ENCODE data around the gene STAM. TPM values are rescaled to one million over a fixed set of nuclear protein-coding genes. Genes with fewer than 3 reads are reported as not detected.

The STAM gene
- total RNA-seq, 2 experiments from 2014 or later: 52.4 to 53.3 TPM

- Histone ChIP-seq H3K9me3 (ENCODE audit: control insufficient read depth in 1 of 2, insufficient read depth in 1 of 2, low read length in 2 of 2) (no peaks in the 10 kb centered on the region), H3K27ac (ENCODE audit: low read depth in 1 of 2, low read length in 2 of 2) (no peak overlapping the region), H3K36me3 (ENCODE audit: insufficient read depth, low read length) (peaks cover 24% of the 10 kb centered on the region), H3K4me1 (ENCODE audit: insufficient read depth, low read length) (peaks cover 5% of the 10 kb centered on the region), H3K27me3 (ENCODE audit: control insufficient read depth in 1 of 2, insufficient read depth in 2 of 2, low read length in 2 of 2) (no peaks in the 10 kb centered on the region), H3K4me3 (ENCODE audit: low read length) (no peak overlapping the region)
- peaks cover 46% of the 10 kb centered on the region for H3K4me1 Mint-ChIP-seq (ENCODE audit: low read depth)
- no peaks in the 10 kb centered on the region for H3K27me3 Mint-ChIP-seq
- H3K4me3 Mint-ChIP-seq: peak overlapping the region; percentile 42
- H3K27ac Mint-ChIP-seq: peak overlapping the region; percentile 59
- ATAC-seq (ENCODE audit: poor library complexity) (no peak), DNase-seq (peak in 4 of 14 experiments; percentile 7 to 65 (median 52))
- ChIA-PET CTCF (no interaction called here), POLR2A (interaction anchor here (0.8 to 1.2 kb wide), 2 partner anchors 30 to 42 kb away, joined by 3 to 7 read pairs; partner anchors contain the start of gene STAM)
- H3K9me3 Mint-ChIP-seq: no peaks in the 10 kb centered on the region
- no peak for TF ChIP-seq CTCF (IDR thresholded peaks at IDR 0.05)
- intact Hi-C loops (cut with DNase I, micrococcal nuclease): no loop called here
- H3K36me3 Mint-ChIP-seq (ENCODE audit: low read depth): peaks cover 66% of the 10 kb centered on the region
These were observed 41.4 kb downstream of the STAM start for GRCh38 chr10:17685233-17685840.

GRCh38 chr10:17687117-17687831 lies 43.3 kb downstream of the STAM start:
- CTCF ChIA-PET: interaction anchor here (0.9 to 1.8 kb wide), 2 partner anchors 9 to 11 kb away, joined by 3 to 5 read pairs; no protein-coding TSS in a partner anchor
- no peaks in the 10 kb centered on the region for H3K9me3 Mint-ChIP-seq

GRCh38 chr10:17689137-17689536 lies 45.2 kb downstream of the STAM start:
- Histone ChIP-seq H3K36me3 (ENCODE audit: insufficient read depth, low read length) (peaks cover 43% of the 10 kb centered on the region), H3K27ac (ENCODE audit: low read depth in 1 of 2, low read length in 2 of 2) (no peak overlapping the region), H3K9me3 (ENCODE audit: control insufficient read depth in 1 of 2, insufficient read depth in 1 of 2, low read length in 2 of 2) (no peaks in the 10 kb centered on the region), H3K4me1 (ENCODE audit: insufficient read depth, low read length) (peaks cover 5% of the 10 kb centered on the region), H3K4me3 (ENCODE audit: low read length) (no peak overlapping the region), H3K27me3 (ENCODE audit: control insufficient read depth in 1 of 2, insufficient read depth in 2 of 2, low read length in 2 of 2) (no peaks in the 10 kb centered on the region)
- no peak for TF ChIP-seq CTCF (IDR thresholded peaks at IDR 0.05)
- Mint-ChIP-seq H3K36me3 (ENCODE audit: low read depth) (peaks cover 68% of the 10 kb centered on the region), H3K4me3 (no peak overlapping the region), H3K27ac (no peak overlapping the region), H3K4me1 (ENCODE audit: low read depth) (peaks cover 12% of the 10 kb centered on the region), H3K27me3 (no peaks in the 10 kb centered on the region), H3K9me3 (no peaks in the 10 kb centered on the region)
- DNase-seq (no peak), ATAC-seq (ENCODE audit: poor library complexity) (no peak)
- intact Hi-C loops (cut with DNase I, micrococcal nuclease): no loop called here
- CTCF ChIA-PET: no interaction called here
- POLR2A ChIA-PET: no interaction called here

More at GRCh38 chr10:17687117-17687831, 43.3 kb downstream of the STAM start:
- intact Hi-C loops (cut with DNase I, micrococcal nuclease): loop anchor here in 1 of 2 experiments (2.0 kb wide), 1 partner anchor 70 kb away; the partner anchor contains the start of gene HACD1
- peaks cover 32% of the 10 kb centered on the region for H3K36me3 ChIP-seq (ENCODE audit: insufficient read depth, low read length)
- no peak overlapping the region for H3K27ac Mint-ChIP-seq
- H3K4me1 Mint-ChIP-seq (ENCODE audit: low read depth): peaks cover 31% of the 10 kb centered on the region
- DNase-seq (no peak), ATAC-seq (ENCODE audit: poor library complexity) (no peak)
- POLR2A ChIA-PET: no interaction called here
- no peak for TF ChIP-seq CTCF (IDR thresholded peaks at IDR 0.05)
- no peak overlapping the region for H3K27ac ChIP-seq (ENCODE audit: low read depth in 1 of 2, low read length in 2 of 2)
- no peak overlapping the region for H3K4me3 ChIP-seq (ENCODE audit: low read length)
- no peaks in the 10 kb centered on the region for H3K27me3 ChIP-seq (ENCODE audit: control insufficient read depth in 1 of 2, insufficient read depth in 2 of 2, low read length in 2 of 2)
- H3K9me3 ChIP-seq (ENCODE audit: control insufficient read depth in 1 of 2, insufficient read depth in 1 of 2, low read length in 2 of 2): no peaks in the 10 kb centered on the region
- peaks cover 5% of the 10 kb centered on the region for H3K4me1 ChIP-seq (ENCODE audit: insufficient read depth, low read length)
- no peaks in the 10 kb centered on the region for H3K27me3 Mint-ChIP-seq
- peaks cover 60% of the 10 kb centered on the region for H3K36me3 Mint-ChIP-seq (ENCODE audit: low read depth)
- H3K4me3 Mint-ChIP-seq: no peak overlapping the region
